PFSK-1 (cell line): ENCODE results near the gene CADM2.

Experiments
- FOXP2 ChIP-seq: optimal IDR thresholded peaks from 2 replicates; pipeline ENCODE3; 2011; ENCODE audit warnings: borderline replicate concordance, control low read depth, inconsistent platforms; ENCODE audit not compliant: insufficient read depth; ENCODE audit errors: extremely low read length, extremely low read depth
- POLR2AphosphoS5 ChIP-seq: IDR thresholded peaks from 2 replicates; pipeline ENCODE4 v1.6.1; 2012; ENCODE audit warnings: low read depth, mild to moderate bottlenecking, control low read depth, low read length, moderate library complexity
- REST ChIP-seq, 2 experiments: IDR thresholded peaks; 2 replicates each; pipeline versions ENCODE4 v1.6.1 to v1.8.0; 2011 to 2012; ENCODE audit warnings: low read depth in 2 of 2, low read length in 2 of 2, control low read depth in 1 of 2, inconsistent platforms in 1 of 2, mild to moderate bottlenecking in 1 of 2, moderate library complexity in 1 of 2; ENCODE audit not compliant: insufficient read depth in 1 of 2
- SIN3A ChIP-seq: IDR thresholded peaks from 2 replicates; pipeline ENCODE4 v1.6.1; 2012; ENCODE audit warnings: mild to moderate bottlenecking, low read length, moderate library complexity, borderline replicate concordance; ENCODE audit not compliant: insufficient read depth
- TAF1 ChIP-seq: IDR thresholded peaks from 2 replicates; pipeline ENCODE4 v1.6.1; 2012; ENCODE audit warnings: low read length, control low read depth, borderline replicate concordance; ENCODE audit not compliant: insufficient read depth

Gene CADM2

GRCh38 chr3:85846940-85847339 lies 888.2 kb downstream of the CADM2 start:
- no peak for TF ChIP-seq REST (IDR thresholded peaks at IDR 0.05; ENCODE audit: insufficient read depth in 1 of 2, low read depth in 2 of 2, low read length in 2 of 2)
- TF ChIP-seq TAF1: no peak
- TF ChIP-seq FOXP2: no peak
- TF ChIP-seq POLR2AphosphoS5: no peak
- TF ChIP-seq SIN3A: no peak

- TF ChIP-seq POLR2AphosphoS5: no peak
- TF ChIP-seq TAF1: no peak
- no peak for TF ChIP-seq REST (IDR thresholded peaks at IDR 0.05; ENCODE audit: insufficient read depth in 1 of 2, low read depth in 2 of 2, low read length in 2 of 2)
- no peak for TF ChIP-seq FOXP2
- TF ChIP-seq SIN3A: no peak
These were observed 892.3 kb downstream of the CADM2 start for GRCh38 chr3:85851071-85851470.

GRCh38 chr3:85853805-85854204 lies 895.0 kb downstream of the CADM2 start:
- no peak for TF ChIP-seq FOXP2
- TF ChIP-seq SIN3A: no peak
- TF ChIP-seq POLR2AphosphoS5: no peak
- no peak for TF ChIP-seq REST (IDR thresholded peaks at IDR 0.05; ENCODE audit: insufficient read depth in 1 of 2, low read depth in 2 of 2, low read length in 2 of 2)
- no peak for TF ChIP-seq TAF1

- TF ChIP-seq POLR2AphosphoS5 (no peak), REST (IDR thresholded peaks at IDR 0.05; ENCODE audit: insufficient read depth in 1 of 2, low read depth in 2 of 2, low read length in 2 of 2) (no peak), TAF1 (no peak), SIN3A (no peak), FOXP2 (no peak)
These were observed 904.2 kb downstream of the CADM2 start for GRCh38 chr3:85862893-85863455.

- TF ChIP-seq POLR2AphosphoS5 (no peak), SIN3A (no peak), FOXP2 (no peak), REST (IDR thresholded peaks at IDR 0.05; ENCODE audit: insufficient read depth in 1 of 2, low read depth in 2 of 2, low read length in 2 of 2) (no peak)
These were observed 906.1 kb downstream of the CADM2 start for GRCh38 chr3:85864896-85865295.
